CD4-positive, alpha-beta T cell treated with Interleukin-6 at 100 ng/mL for 8 hours (primary cell): ENCODE results near the gene MZT2B.
"Not testable (repeated sequence)": the region's sequence is repeated elsewhere in the genome, so short reads cannot be mapped to it uniquely, and the experiment has no call there.

ENCODE experiments used
- DNase-seq: peaks from one replicate; pipeline ENCODE4 v3.0.0-alpha.2; 2020; ENCODE audit warnings: mixed read lengths, low spot score

The MZT2B gene

GRCh38 chr2:130181880-130182682 lies at the start of gene MZT2B:
MZT2B (plus strand) TSS chr2:130182262; CDS start chr2:130182283, 21 bp downstream.
- peak; percentile 91 for DNase-seq

- no peak for DNase-seq
These were observed 46.1 kb upstream of the MZT2B start for GRCh38 chr2:130135692-130136541.

GRCh38 chr2:130136546-130136945 lies 45.5 kb upstream of the MZT2B start:
- not testable (repeated sequence) for DNase-seq

DNA sequence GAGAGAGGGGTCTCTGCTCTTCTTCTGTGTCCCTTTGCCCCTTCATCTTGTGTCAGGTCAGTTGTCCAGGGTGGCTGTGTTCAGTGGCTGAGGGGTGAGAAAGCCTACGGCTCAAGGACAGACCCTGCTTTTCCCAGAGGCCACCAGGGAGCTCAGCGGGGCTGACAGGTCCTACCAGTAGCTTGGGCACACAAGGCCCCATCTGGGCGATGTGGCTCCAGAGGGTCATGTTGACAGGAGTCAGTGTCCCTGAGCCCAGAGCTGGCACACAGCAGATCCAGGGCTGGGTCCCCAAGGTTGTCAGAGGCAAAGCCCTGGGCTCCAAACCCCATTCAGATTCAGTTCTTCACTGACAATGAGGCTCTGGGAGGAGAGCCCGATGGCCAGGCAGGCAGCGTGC lies 44.9 kb upstream of the MZT2B start:
- DNase-seq: not testable (repeated sequence)

DNA sequence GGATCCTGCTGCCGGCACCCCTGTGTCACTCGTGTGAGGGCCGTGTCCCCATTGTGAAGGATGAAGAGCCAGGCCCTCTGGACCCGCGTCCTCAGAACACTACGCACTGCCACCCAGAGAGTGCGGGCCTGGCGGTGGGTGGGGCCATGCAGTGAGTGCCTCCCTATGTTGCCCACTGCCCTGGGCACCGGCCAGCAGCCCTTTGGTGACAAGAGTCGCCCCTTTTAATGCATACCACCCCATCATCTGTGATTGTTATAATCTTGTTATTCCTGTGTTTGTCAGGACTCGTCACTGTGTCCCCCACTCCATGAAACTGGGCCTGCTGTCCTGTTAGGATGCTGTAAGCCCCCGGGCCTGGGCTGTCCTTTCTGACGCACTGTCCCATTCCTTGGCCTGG lies 43.7 kb upstream of the MZT2B start:
- not testable (repeated sequence) for DNase-seq

- not testable (repeated sequence) for DNase-seq
These were observed 43.2 kb upstream of the MZT2B start for GRCh38 chr2:130138841-130139251.

GRCh38 chr2:130139331-130140280 lies 42.5 kb upstream of the MZT2B start:
- DNase-seq: not testable (repeated sequence)

DNA sequence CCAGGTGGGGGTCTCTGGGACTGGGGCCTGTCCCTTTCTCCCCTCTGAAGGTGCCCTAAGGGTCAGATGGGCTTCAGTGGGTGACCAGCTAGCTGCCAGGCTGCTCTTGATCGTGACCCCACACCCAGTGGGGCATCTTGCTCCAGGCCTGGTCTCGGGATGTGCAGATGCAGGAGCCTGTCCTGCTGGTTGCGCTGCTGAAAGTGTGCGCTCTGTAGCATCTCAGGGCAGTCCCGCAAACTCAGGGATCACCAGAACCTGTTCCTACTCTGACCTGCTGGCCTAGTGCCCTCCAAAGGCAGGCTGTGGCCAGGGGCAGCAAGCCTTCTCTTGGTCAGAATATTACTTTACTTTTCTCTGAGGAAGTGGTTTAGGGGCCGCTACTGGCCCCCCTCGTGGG lies 41.5 kb upstream of the MZT2B start:
- not testable (repeated sequence) for DNase-seq

GRCh38 chr2:130141002-130141401 lies 41.1 kb upstream of the MZT2B start:
- not testable (repeated sequence) for DNase-seq

DNA sequence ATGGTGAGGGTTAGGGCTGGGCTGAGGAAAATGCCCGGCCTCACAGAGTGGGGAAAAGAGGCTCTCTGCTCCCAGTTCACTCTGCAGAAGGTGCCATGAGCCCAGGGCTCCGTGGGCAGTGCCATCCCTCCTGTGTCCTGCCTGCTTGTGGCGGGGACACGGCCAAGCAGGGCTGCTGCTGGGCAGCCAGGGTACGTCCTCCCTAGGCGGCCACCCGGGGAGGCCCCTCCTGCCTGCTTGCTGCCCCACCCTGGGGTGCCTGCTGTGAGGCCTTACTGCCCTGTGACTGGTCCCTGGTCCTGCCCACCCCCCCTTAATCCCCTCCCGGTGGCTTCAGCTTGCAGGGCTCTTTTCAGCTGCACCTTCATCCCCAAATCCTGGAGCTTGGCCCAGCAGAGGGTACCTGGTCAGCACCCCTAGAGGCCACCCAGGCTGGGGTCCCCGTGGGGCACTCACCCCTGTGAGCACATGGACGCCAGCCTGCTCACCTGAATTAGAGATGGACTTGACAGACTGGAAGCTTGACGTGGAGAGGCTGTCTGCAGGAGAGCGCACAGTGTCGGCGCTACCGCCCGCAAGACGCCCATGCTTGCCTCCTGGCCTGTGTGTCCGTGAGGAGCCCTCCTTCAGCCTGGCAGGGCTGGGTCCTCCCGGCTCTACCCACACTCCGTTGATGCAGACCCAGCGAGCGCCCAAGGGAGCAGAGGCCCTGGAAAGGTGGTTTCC lies 40.3 kb upstream of the MZT2B start:
- not testable (repeated sequence) for DNase-seq

DNA sequence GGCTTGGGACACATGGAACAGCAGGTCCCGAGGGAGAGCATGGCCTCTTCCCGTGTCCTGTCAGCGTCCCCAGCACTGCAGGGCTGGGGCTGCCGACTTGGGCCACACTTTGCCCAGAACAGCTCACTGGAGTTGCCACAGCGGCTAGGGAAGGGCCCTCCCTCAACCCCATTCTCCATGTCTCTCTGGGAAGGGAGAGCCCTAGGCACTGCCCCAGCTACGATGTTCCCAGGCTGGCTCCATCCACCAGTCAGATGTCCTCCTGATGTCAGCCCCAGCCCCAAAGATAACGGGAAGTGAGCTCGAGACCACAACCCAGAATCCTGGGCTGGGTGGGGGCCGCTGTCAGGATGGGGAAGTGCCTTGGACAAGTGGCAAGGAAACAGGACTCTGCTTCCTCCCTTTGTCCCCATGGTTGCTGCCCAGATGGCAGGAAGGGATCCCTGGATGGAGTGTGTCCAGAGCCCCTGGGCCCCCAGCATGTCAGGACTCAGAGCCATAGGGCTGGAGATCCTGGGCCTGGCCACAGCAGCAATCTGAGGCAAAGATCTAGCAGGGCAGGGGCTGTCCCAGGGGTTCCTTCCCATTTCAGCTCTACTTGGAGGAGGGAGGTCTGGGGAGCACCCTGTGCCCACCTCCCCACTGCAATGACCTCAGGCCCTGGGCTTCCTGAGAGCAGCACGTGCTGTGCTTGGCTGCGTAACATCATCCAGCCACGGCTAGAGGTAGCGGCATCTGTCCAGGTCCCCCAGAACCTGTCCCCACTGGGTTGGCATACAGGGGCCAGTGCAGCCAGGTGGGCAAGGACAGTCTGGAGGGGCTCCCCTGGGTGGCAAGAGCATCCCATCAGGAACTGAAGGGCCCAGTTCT lies 39.4 kb upstream of the MZT2B start:
- not testable (repeated sequence) for DNase-seq

DNA sequence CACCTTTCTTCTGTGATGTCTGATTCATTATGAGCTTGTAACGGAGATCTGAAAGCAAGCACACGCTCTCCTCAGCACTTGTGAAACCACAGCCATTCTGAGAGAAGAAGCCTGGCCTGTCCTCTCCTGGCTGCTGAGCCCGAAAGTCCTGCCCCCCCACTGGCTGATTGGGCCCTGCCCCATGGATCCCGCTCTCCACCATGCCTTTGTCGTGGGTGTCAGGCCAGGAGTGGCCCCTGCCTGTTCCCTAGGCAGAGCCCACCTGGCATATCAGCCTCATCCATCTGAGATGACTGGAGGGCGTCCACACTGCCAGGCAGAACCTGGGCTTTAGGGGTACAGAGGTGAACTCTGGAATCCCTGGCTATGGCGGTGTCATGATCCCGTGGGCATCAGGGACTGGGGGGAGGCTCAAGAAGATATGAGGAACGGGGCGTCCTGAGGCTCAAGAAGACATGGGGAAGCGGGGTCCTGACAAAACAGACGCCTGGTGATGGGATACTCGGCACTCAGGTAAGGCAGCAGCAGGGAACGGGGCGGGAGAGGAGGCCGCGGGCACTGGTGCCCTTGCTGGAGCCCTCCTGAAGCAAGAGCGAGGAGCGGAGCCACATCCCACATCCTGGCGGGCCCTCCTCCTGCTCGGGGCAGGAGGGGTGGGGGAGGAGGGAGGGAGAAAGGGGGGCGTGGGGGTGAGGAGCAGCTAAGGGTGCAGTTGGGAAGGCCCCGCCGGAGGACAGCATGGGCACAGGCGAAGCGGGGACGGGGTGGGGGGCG lies 38.6 kb upstream of the MZT2B start:
- DNase-seq: not testable (repeated sequence)

DNA sequence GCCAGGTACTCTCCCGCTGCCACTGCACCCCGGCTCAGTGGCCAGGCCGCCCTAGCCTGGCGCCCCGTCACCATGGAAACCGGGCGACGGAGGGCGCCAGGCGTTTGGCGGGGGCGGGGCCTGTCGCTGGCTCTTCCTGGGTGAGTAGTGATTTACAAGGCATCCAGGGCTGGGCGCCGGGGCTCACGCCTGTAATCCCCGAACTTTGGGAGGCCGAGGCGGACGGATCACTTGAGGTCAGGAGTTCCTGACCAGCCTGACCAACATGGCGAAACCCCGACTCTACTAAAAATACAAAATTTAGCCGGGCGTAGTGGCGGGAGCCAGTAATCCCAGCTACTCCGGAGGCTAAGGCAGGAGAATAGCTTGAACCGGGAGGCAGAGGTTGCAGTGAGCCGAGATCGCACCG lies 37.1 kb upstream of the MZT2B start, which contains the start of gene CCDC74B:
TSS of gene CCDC74B (minus strand) at position 107 of the 409 bp plus-strand sequence. CDS start 116 bp downstream, outside the sequence.
- peak; percentile 45 for DNase-seq

GRCh38 chr2:130148515-130148914 lies 33.5 kb upstream of the MZT2B start:
- not testable (repeated sequence) for DNase-seq

GRCh38 chr2:130150181-130151144 lies 31.6 kb upstream of the MZT2B start:
- DNase-seq: no peak

GRCh38 chr2:130151145-130151512 lies 30.9 kb upstream of the MZT2B start:
- DNase-seq: not testable (repeated sequence)

DNA sequence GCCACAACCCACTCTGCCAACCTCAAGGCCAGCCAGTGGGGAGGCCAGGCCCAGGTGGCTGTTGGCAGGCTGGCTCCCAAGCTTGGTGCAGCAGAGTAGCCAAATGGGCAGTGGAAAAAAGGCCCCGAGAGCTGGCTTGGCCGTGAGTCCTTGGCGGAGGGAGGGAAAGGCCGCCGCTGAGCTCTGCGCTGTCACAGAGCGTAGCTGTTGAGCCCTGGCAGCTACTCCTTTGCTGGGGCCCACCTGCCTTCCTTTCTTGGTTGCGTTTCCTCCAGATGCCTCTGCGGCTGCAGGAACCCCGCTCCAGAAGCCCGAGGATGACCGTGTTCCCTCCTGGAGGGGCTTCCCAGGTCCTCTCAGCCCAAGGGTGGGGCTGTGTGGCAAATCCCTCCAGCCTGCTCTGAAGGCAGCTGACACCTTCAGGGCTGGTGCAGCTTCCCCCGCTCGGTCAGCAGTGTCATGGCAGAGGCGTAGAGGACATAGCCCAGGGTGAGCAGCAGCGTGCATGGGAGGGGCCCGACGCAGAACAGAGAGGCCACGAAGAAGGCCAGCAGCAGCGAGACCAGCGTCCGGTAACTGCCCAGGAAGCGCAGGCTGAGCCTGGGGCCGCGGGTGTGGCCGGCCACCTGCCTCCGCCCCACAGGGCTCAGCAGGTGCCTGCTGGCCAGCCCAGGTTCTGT lies 29.8 kb upstream of the MZT2B start:
- DNase-seq: not testable (repeated sequence)
